Trophoblast cell (in vitro differentiated cells and primary cell): ENCODE results near the gene MMP20.

Source experiments
- DNase-seq, 2 donors: peaks; one replicate each; pipeline ENCODE4 v3.0.0-alpha.2; 2016
- H2AFZ ChIP-seq: 2 replicates; pipeline ENCODE4 v1.6.1; 2013; ENCODE audit warnings: low read length, moderate library complexity, mild to moderate bottlenecking; ENCODE audit not compliant: insufficient read depth, poor library complexity
- H2AK5ac ChIP-seq: 2 replicates; pipeline ENCODE4 v1.6.1; 2013; ENCODE audit warnings: mild to moderate bottlenecking, low read length
- H2BK120ac ChIP-seq: 2 replicates; pipeline ENCODE4 v1.6.1; 2013; ENCODE audit warnings: low read length, mild to moderate bottlenecking, moderate library complexity; ENCODE audit not compliant: insufficient read depth, poor library complexity
- H2BK12ac ChIP-seq: 2 replicates; pipeline ENCODE4 v1.6.1; 2013; ENCODE audit warnings: mild to moderate bottlenecking, low read length, moderate library complexity
- H2BK5ac ChIP-seq: 2 replicates; pipeline ENCODE4 v1.6.1; 2013; ENCODE audit warnings: low read length, low read depth, moderate library complexity, mild to moderate bottlenecking; ENCODE audit not compliant: poor library complexity
- H3K14ac ChIP-seq: 2 replicates; pipeline ENCODE4 v1.6.1; 2013; ENCODE audit warnings: mild to moderate bottlenecking, low read length
- H3K18ac ChIP-seq: 2 replicates; pipeline ENCODE4 v1.6.1; 2013; ENCODE audit warnings: mild to moderate bottlenecking, low read length
- H3K23ac ChIP-seq: 2 replicates; pipeline ENCODE4 v1.6.1; 2013; ENCODE audit warnings: low read length
- H3K27ac ChIP-seq: 2 replicates; pipeline ENCODE4 v1.5.1; 2013; ENCODE audit warnings: low read depth, mild to moderate bottlenecking, inconsistent platforms, low read length, moderate library complexity
- H3K27me3 ChIP-seq: 2 replicates; pipeline ENCODE4 v1.6.1; 2013; ENCODE audit warnings: inconsistent platforms, mild to moderate bottlenecking, low read length, moderate library complexity; ENCODE audit not compliant: insufficient read depth
- H3K36me3 ChIP-seq, 2 experiments: 1 replicate in 1 of 2; 2 replicates in 1 of 2; pipeline ENCODE4 v1.6.1; 2013; ENCODE audit warnings: low read length in 2 of 2, mild to moderate bottlenecking in 2 of 2, moderate library complexity in 1 of 2; ENCODE audit not compliant: insufficient read depth in 2 of 2, control insufficient read depth in 1 of 2
- H3K4ac ChIP-seq: 2 replicates; pipeline ENCODE4 v1.6.1; 2013; ENCODE audit warnings: low read depth, mild to moderate bottlenecking, low read length, moderate library complexity
- H3K4me1 ChIP-seq, 2 experiments: 1 replicate in 1 of 2; 2 replicates in 1 of 2; pipeline ENCODE4 v1.6.1; 2013; ENCODE audit warnings: low read length in 2 of 2, mild to moderate bottlenecking in 2 of 2, moderate library complexity in 1 of 2; ENCODE audit not compliant: insufficient read depth in 2 of 2, control insufficient read depth in 1 of 2
- H3K4me2 ChIP-seq: 2 replicates; pipeline ENCODE4 v1.6.1; 2013; ENCODE audit warnings: inconsistent platforms, mild to moderate bottlenecking, low read length, moderate library complexity
- H3K4me3 ChIP-seq: 2 replicates; pipeline ENCODE4 v1.5.1; 2013; ENCODE audit warnings: mild to moderate bottlenecking, low read depth, low read length, inconsistent platforms
- H3K79me1 ChIP-seq: one replicate; pipeline ENCODE4 v1.6.1; 2013; ENCODE audit warnings: low read length
- H3K79me2 ChIP-seq: 2 replicates; pipeline ENCODE4 v1.6.1; 2013; ENCODE audit warnings: low read length, mild to moderate bottlenecking; ENCODE audit not compliant: control insufficient read depth, insufficient read depth, poor library complexity
- H3K9ac ChIP-seq: 2 replicates; pipeline ENCODE4 v1.6.1; 2013; ENCODE audit warnings: mild to moderate bottlenecking, low read length
- H3K9me3 ChIP-seq: 2 replicates; pipeline ENCODE4 v1.6.1; 2013; ENCODE audit warnings: low read depth, mild to moderate bottlenecking, control low read depth, inconsistent platforms, low read length; ENCODE audit not compliant: insufficient read depth
- H4K12ac ChIP-seq: 2 replicates; pipeline ENCODE4 v1.6.1; 2013; ENCODE audit warnings: low read depth, mild to moderate bottlenecking, low read length, moderate library complexity
- H4K8ac ChIP-seq: 2 replicates; pipeline ENCODE4 v1.6.1; 2013; ENCODE audit warnings: low read depth, mild to moderate bottlenecking, low read length, moderate library complexity
- H4K91ac ChIP-seq: one replicate; pipeline ENCODE4 v1.6.1; 2013; ENCODE audit warnings: low read depth, mild to moderate bottlenecking, low read length, moderate library complexity
- WGBS: extraction: QIAGEN DNeasy Blood & Tissue Kit; methylation state at CpG from one replicate; pipeline ENCODE4 v1.1.7; 2013; ENCODE audit warnings: missing lambda C conversion rate; ENCODE audit not compliant: insufficient read length, insufficient coverage; ENCODE audit errors: extremely low coverage; 5-methylcytosine and 5-hydroxymethylcytosine counted together

Gene MMP20

GRCh38 chr11:102551169-102551781 is 73.9 kb downstream of the MMP20 start:
- Histone ChIP-seq H4K12ac (no peak overlapping the region), H2BK120ac (no peak overlapping the region), H2AK5ac (no peak overlapping the region), H3K4ac (no peak overlapping the region), H4K91ac (peak overlapping the region; percentile 39), H3K36me3 (no peaks in the 10 kb centered on the region), H3K9ac (no peak overlapping the region), H3K27ac (no peak overlapping the region), H2AFZ (no peak overlapping the region), H3K27me3 (no peaks in the 10 kb centered on the region), H3K9me3 (no peaks in the 10 kb centered on the region), H3K4me1 (peaks cover 9% of the 10 kb centered on the region in 2 experiments), H3K18ac (no peak overlapping the region), H3K79me2 (no peaks in the 10 kb centered on the region), H3K23ac (no peak overlapping the region), H4K8ac (no peak overlapping the region), H3K79me1 (peaks cover 3% of the 10 kb centered on the region), H2BK12ac (no peak overlapping the region), H3K4me2 (no peak overlapping the region), H3K4me3 (no peak overlapping the region), H2BK5ac (no peak overlapping the region), H3K14ac (no peak overlapping the region)
- no CpG with 5 or more reads among the region's 6 CpGs for WGBS
- no peak for DNase-seq

DNA sequence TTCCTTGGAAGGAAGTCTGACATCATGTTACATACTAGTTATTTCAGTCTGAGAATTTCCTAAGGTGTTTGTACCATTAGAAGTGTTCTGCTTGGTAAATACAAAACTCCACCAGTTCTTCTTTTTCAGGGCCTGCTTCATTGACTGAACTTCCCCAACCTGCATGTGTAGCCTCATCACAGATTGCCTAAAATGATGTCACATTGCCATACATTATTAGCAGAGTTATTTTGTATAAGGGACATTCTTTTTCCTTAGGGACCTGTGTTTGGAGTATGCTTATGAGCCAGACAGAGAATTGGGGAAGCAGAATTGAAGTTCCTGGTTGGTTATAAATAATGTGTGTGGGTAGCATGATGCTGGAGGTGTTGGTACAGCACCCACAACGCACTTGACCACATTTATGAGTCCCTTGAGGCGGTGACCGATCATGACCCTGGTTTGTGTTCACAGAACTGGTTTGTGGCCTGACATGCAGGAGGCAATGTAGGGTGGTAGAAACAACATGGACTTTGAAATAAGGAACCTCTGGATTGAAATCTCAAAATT is 78.1 kb downstream of the MMP20 start:
- no peak overlapping the region for H3K27ac ChIP-seq
- H3K36me3 ChIP-seq: no peaks in the 10 kb centered on the region
- peaks cover 5% of the 10 kb centered on the region in 2 experiments for H3K4me1 ChIP-seq
- no peak overlapping the region for H2AK5ac ChIP-seq
- no peak overlapping the region for H4K8ac ChIP-seq
- H3K27me3 ChIP-seq: no peaks in the 10 kb centered on the region
- H3K4me2 ChIP-seq: no peak overlapping the region
- no peak overlapping the region for H3K4me3 ChIP-seq
- H3K79me1 ChIP-seq: peaks cover 2% of the 10 kb centered on the region
- H2AFZ ChIP-seq: no peak overlapping the region
- DNase-seq: peak in 1 of 2 donors; percentile 26
- no peak overlapping the region for H3K23ac ChIP-seq
- H3K14ac ChIP-seq: no peak overlapping the region
- H3K9ac ChIP-seq: no peak overlapping the region
- no peak overlapping the region for H3K18ac ChIP-seq
- WGBS: no CpG with 5 or more reads among the region's 3 CpGs
- no peaks in the 10 kb centered on the region for H3K9me3 ChIP-seq
- H3K79me2 ChIP-seq: no peaks in the 10 kb centered on the region
- H2BK120ac ChIP-seq: no peak overlapping the region
- no peak overlapping the region for H4K12ac ChIP-seq
- no peak overlapping the region for H2BK12ac ChIP-seq
- no peak overlapping the region for H4K91ac ChIP-seq
- H3K4ac ChIP-seq: no peak overlapping the region
- no peak overlapping the region for H2BK5ac ChIP-seq

DNA sequence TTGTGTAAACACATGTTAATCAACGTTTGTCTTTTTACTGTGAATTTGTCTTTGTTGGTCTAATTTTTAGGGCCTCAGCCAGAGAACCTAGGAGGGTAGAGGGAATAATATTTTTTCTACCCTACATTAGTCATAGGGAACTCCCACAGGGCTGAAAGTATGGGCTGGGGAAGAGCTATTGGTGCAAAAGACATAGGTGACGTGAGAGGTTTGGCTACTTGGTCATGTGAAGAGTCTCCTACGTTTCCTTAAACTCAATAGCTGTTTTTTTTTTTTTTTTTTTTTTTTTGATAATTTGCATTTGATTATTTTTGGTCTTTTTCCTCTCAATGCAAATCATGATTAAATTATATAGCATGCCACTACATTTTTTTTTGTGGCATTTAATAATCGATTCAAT is 78.7 kb downstream of the MMP20 start:
- H2BK120ac ChIP-seq: no peak overlapping the region
- H4K8ac ChIP-seq: no peak overlapping the region
- WGBS: no CpG with 5 or more reads among the region's 4 CpGs

GRCh38 chr11:102545701-102546100 is 79.4 kb downstream of the MMP20 start:
- Histone ChIP-seq H3K27me3 (no peaks in the 10 kb centered on the region), H3K27ac (no peak overlapping the region), H3K23ac (no peak overlapping the region), H2AFZ (no peak overlapping the region), H3K79me1 (no peaks in the 10 kb centered on the region), H2BK120ac (no peak overlapping the region), H2BK12ac (no peak overlapping the region), H3K9ac (no peak overlapping the region), H2BK5ac (no peak overlapping the region), H4K91ac (no peak overlapping the region), H3K4me2 (no peak overlapping the region), H4K8ac (no peak overlapping the region), H3K9me3 (no peaks in the 10 kb centered on the region), H3K4me1 (no peaks in the 10 kb centered on the region), H4K12ac (no peak overlapping the region), H2AK5ac (no peak overlapping the region), H3K14ac (no peak overlapping the region), H3K79me2 (no peaks in the 10 kb centered on the region), H3K4ac (no peak overlapping the region), H3K36me3 (no peaks in the 10 kb centered on the region), H3K18ac (no peak overlapping the region), H3K4me3 (no peak overlapping the region)
- DNase-seq: peak in 1 of 2 donors; percentile 16
- no CpG with 5 or more reads among the region's 4 CpGs for WGBS

More for the DNA sequence above, 78.7 kb downstream of the MMP20 start:
- Histone ChIP-seq H3K9me3 (no peaks in the 10 kb centered on the region), H3K4ac (no peak overlapping the region), H4K12ac (no peak overlapping the region), H3K27ac (no peak overlapping the region), H3K4me1 (peaks cover 2 to 3% of the 10 kb centered on the region in 2 experiments), H3K36me3 (no peaks in the 10 kb centered on the region), H2BK5ac (no peak overlapping the region), H4K91ac (no peak overlapping the region), H3K14ac (no peak overlapping the region), H2AFZ (no peak overlapping the region), H3K18ac (no peak overlapping the region), H3K4me3 (no peak overlapping the region), H3K9ac (no peak overlapping the region), H3K23ac (no peak overlapping the region), H2AK5ac (no peak overlapping the region), H3K27me3 (no peaks in the 10 kb centered on the region), H3K79me1 (no peaks in the 10 kb centered on the region), H3K4me2 (no peak overlapping the region), H3K79me2 (no peaks in the 10 kb centered on the region), H2BK12ac (no peak overlapping the region)
- peak in 1 of 2 donors; percentile 13 for DNase-seq
